Neural cell (in vitro differentiated cells): ENCODE results near the gene JUND. TPM values are rescaled to one million over a fixed set of nuclear protein-coding genes. Genes with fewer than 3 reads are reported as not detected.

Experiments used
- H2AFZ ChIP-seq: fragments of 200-600, 300-800 bp; sonication (generic), shearing (Covaris generic); 2 replicates; pipeline ENCODE4 v1.6.0; 2014; ENCODE audit warnings: low read depth, mild to moderate bottlenecking, antibody characterized with exemption, low read length, moderate library complexity
- H3F3A ChIP-seq: fragments of 200-600 bp; shearing (Covaris generic); 2 replicates; pipeline ENCODE4 v1.6.1; 2016; ENCODE audit warnings: mild to moderate bottlenecking, moderate library complexity, mixed read lengths, antibody characterized with exemption, low read length; ENCODE audit not compliant: insufficient read depth, poor library complexity, severe bottlenecking
- H3K27ac ChIP-seq: fragments of 200-600, 300-800 bp; sonication (generic), shearing (Covaris generic); 2 replicates; pipeline ENCODE4 v1.5.1; 2014; ENCODE audit warnings: mild to moderate bottlenecking, low read length, moderate library complexity
- H3K27me3 ChIP-seq: fragments of 300-800, 200-600 bp; sonication (generic), shearing (Covaris generic); 2 replicates; pipeline ENCODE4 v1.6.0; 2014; ENCODE audit warnings: mild to moderate bottlenecking, low read depth, low read length, moderate library complexity; ENCODE audit not compliant: insufficient read depth
- H3K36me3 ChIP-seq: fragments of 300-800, 200-600 bp; sonication (generic), shearing (Covaris generic); 2 replicates; pipeline ENCODE4 v1.5.1; 2014; ENCODE audit warnings: mild to moderate bottlenecking, antibody characterized with exemption, low read length, moderate library complexity; ENCODE audit not compliant: insufficient read depth
- H3K4me2 ChIP-seq: fragments of 300-800, 200-600 bp; sonication (generic), shearing (Covaris generic); 2 replicates; pipeline ENCODE4 v1.6.0; 2014; ENCODE audit warnings: mild to moderate bottlenecking, low read length
- H3K4me3 ChIP-seq: fragments of 300-800, 200-600 bp; sonication (generic), shearing (Covaris generic); 2 replicates; pipeline ENCODE4 v1.5.1; 2014; ENCODE audit warnings: mild to moderate bottlenecking, low read length, moderate library complexity
- H3K79me2 ChIP-seq: fragments of 200-600 bp; shearing (Covaris generic); replicated peaks from 2 replicates; pipeline ENCODE4 v1.6.0; 2014; ENCODE audit warnings: mild to moderate bottlenecking, low read length, moderate library complexity; ENCODE audit not compliant: insufficient read depth
- H3K9ac ChIP-seq: fragments of 300-800, 200-600 bp; sonication (generic), shearing (Covaris generic); 2 replicates; pipeline ENCODE4 v1.6.1; 2016; ENCODE audit warnings: mild to moderate bottlenecking, low read length, mixed read lengths
- H3K9me2 ChIP-seq: fragments of 200-600 bp; shearing (Covaris generic); 2 replicates; pipeline ENCODE4 v1.6.1; 2016; ENCODE audit warnings: mild to moderate bottlenecking, low read length, mixed read lengths; ENCODE audit not compliant: insufficient read depth
- H3K9me3 ChIP-seq: fragments of 200-600, 300-800 bp; sonication (generic), shearing (Covaris generic); 2 replicates; pipeline ENCODE4 v1.6.1; 2016; ENCODE audit warnings: mild to moderate bottlenecking, mixed run types, low read length, moderate library complexity, mixed read lengths
- H4K20me1 ChIP-seq: fragments of 200-600 bp; shearing (Covaris generic); 2 replicates; pipeline ENCODE4 v1.6.1; 2016; ENCODE audit warnings: mild to moderate bottlenecking, mixed run types; ENCODE audit not compliant: insufficient read depth
- EP300 ChIP-seq: fragments of 450-650 bp; conservative IDR thresholded peaks from 2 replicates; pipeline ENCODE4 v1.6.1; 2014; ENCODE audit warnings: antibody characterized with exemption, mild to moderate bottlenecking, moderate library complexity; ENCODE audit not compliant: poor library complexity, severe bottlenecking
- EZH2 ChIP-seq: fragments of 200-600, 300-800 bp; shearing (Covaris generic), sonication (generic); IDR thresholded peaks from 2 replicates; pipeline ENCODE4 v1.6.1; 2014; ENCODE audit warnings: antibody characterized with exemption, low read length, borderline replicate concordance, mild to moderate bottlenecking; ENCODE audit not compliant: insufficient read depth, poor library complexity, severe bottlenecking
- MXI1 ChIP-seq: fragments of 450-650 bp; conservative IDR thresholded peaks from 2 replicates; pipeline ENCODE4 v1.6.1; 2014; ENCODE audit warnings: antibody characterized with exemption, mild to moderate bottlenecking; ENCODE audit not compliant: poor library complexity, severe bottlenecking
- POLR2AphosphoS5 ChIP-seq: IDR thresholded peaks from 2 replicates; pipeline ENCODE4 v1.6.1; 2012
- RAD21 ChIP-seq: fragments of 450-650 bp; conservative IDR thresholded peaks from 2 replicates; pipeline ENCODE4 v1.6.1; 2014; ENCODE audit warnings: antibody characterized with exemption, mild to moderate bottlenecking, moderate library complexity
- SMC3 ChIP-seq: fragments of 450-650 bp; conservative IDR thresholded peaks from 2 replicates; pipeline ENCODE4 v1.6.1; 2014; ENCODE audit warnings: antibody characterized with exemption, mild to moderate bottlenecking, moderate library complexity; ENCODE audit not compliant: poor library complexity
- TAF1 ChIP-seq: IDR thresholded peaks from 2 replicates; pipeline ENCODE4 v1.6.1; 2012; ENCODE audit warnings: low read depth
- polyA plus RNA-seq: library from polyadenylated mRNA; depleted of rRNA; stranded (reverse); fragments of >200 nt; gene quantifications from 2 replicates; pipeline ENCODE4 v1.2.3, GENCODE V29; 2014
- TF ChIP-seq, protein P1 (sequence below): fragments of 450-650 bp; IDR thresholded peaks from 2 replicates; pipeline ENCODE4 v1.5.1; 2014; ENCODE audit warnings: antibody characterized with exemption, mild to moderate bottlenecking, moderate library complexity; ENCODE audit not compliant: poor library complexity, severe bottlenecking
- TF ChIP-seq, protein P2 (sequence below): IDR thresholded peaks from 2 replicates; pipeline ENCODE4 v1.6.1; 2012; ENCODE audit warnings: borderline replicate concordance

JUND gene
- polyA plus RNA-seq, 1 donor from 2014 or later: 94.9 TPM

DNA sequence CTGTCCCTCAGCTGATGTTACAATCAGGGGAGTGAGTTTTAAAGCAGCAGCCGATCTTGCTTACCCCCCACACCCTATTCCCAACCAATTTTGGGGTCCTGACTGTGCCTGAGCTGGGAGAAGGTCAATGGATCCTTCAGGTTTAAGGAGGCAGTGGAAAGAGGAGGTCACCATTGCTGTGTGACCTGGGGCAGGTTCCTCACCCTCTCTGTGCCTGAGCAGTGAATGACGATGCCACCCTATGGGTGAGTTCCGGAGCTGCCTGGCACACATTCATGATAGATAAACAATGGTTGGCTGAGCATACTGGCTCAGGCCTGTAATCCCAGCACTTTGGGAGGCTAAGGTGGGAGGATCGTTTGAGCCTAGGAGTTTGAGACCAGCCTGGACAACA, 20.3 kb upstream of the JUND start:
- Histone ChIP-seq H3K9ac (no peak overlapping the region), H4K20me1 (no peaks in the 10 kb centered on the region), H3K4me2 (no peak overlapping the region), H3K79me2 (no peaks in the 10 kb centered on the region), H3K27me3 (no peaks in the 10 kb centered on the region), H2AFZ (no peak overlapping the region), H3K9me2 (no peaks in the 10 kb centered on the region), H3F3A (no peaks in the 10 kb centered on the region), H3K36me3 (no peaks in the 10 kb centered on the region), H3K27ac (no peak overlapping the region), H3K4me3 (no peak overlapping the region), H3K9me3 (no peaks in the 10 kb centered on the region)
- TF ChIP-seq, protein P1, sequence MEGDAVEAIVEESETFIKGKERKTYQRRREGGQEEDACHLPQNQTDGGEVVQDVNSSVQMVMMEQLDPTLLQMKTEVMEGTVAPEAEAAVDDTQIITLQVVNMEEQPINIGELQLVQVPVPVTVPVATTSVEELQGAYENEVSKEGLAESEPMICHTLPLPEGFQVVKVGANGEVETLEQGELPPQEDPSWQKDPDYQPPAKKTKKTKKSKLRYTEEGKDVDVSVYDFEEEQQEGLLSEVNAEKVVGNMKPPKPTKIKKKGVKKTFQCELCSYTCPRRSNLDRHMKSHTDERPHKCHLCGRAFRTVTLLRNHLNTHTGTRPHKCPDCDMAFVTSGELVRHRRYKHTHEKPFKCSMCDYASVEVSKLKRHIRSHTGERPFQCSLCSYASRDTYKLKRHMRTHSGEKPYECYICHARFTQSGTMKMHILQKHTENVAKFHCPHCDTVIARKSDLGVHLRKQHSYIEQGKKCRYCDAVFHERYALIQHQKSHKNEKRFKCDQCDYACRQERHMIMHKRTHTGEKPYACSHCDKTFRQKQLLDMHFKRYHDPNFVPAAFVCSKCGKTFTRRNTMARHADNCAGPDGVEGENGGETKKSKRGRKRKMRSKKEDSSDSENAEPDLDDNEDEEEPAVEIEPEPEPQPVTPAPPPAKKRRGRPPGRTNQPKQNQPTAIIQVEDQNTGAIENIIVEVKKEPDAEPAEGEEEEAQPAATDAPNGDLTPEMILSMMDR: no peak
- TF ChIP-seq MXI1 (no peak), TAF1 (no peak), EP300 (no peak), SMC3 (no peak), EZH2 (no peak), RAD21 (no peak), POLR2AphosphoS5 (no peak)
- TF ChIP-seq, protein P2, sequence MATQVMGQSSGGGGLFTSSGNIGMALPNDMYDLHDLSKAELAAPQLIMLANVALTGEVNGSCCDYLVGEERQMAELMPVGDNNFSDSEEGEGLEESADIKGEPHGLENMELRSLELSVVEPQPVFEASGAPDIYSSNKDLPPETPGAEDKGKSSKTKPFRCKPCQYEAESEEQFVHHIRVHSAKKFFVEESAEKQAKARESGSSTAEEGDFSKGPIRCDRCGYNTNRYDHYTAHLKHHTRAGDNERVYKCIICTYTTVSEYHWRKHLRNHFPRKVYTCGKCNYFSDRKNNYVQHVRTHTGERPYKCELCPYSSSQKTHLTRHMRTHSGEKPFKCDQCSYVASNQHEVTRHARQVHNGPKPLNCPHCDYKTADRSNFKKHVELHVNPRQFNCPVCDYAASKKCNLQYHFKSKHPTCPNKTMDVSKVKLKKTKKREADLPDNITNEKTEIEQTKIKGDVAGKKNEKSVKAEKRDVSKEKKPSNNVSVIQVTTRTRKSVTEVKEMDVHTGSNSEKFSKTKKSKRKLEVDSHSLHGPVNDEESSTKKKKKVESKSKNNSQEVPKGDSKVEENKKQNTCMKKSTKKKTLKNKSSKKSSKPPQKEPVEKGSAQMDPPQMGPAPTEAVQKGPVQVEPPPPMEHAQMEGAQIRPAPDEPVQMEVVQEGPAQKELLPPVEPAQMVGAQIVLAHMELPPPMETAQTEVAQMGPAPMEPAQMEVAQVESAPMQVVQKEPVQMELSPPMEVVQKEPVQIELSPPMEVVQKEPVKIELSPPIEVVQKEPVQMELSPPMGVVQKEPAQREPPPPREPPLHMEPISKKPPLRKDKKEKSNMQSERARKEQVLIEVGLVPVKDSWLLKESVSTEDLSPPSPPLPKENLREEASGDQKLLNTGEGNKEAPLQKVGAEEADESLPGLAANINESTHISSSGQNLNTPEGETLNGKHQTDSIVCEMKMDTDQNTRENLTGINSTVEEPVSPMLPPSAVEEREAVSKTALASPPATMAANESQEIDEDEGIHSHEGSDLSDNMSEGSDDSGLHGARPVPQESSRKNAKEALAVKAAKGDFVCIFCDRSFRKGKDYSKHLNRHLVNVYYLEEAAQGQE: no peak

DNA sequence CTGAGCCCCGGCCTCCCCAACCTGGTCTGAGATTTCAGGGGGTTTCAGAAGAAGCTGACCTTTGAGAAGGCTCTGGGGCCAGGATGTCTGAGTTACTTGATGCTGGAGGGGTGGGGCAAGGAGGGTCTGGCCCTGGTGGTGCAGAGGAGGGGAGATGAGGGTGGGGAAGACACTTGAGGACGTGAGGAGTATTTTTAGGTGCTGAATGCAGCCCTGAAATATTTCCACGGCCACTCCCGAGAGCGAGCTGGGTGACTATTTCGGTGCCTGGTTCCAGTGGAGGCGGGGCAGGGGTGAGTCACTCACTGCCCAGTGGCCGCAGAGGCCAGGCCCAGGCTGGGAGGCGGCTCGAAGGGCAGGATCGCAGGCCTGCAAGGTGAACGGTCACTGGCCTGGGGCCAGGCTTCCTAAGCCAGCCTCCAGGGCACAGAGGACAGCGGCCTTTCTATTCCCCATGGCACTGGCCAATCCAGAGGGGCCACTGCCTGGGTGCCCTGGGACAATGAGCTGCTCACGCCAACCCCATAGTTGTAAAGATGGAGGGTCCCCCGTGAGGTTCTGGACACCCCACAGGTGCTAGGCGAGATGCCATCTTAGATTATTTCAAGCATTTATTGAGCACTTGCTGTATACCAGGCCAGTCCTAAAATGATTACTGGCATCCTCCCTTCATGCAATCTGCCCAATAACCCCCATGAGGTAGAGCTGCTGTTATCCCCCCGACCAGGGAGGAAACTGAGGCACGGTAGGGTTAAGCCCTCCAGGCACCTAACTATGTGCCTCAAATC, 19.7 kb upstream of the JUND start:
- Histone ChIP-seq H2AFZ (no peak overlapping the region), H3K9me2 (no peaks in the 10 kb centered on the region), H3K79me2 (no peaks in the 10 kb centered on the region), H3K9ac (no peak overlapping the region), H3K9me3 (no peaks in the 10 kb centered on the region), H3K27ac (no peak overlapping the region), H4K20me1 (no peaks in the 10 kb centered on the region), H3F3A (no peaks in the 10 kb centered on the region), H3K4me2 (no peak overlapping the region), H3K36me3 (no peaks in the 10 kb centered on the region), H3K27me3 (no peaks in the 10 kb centered on the region), H3K4me3 (no peak overlapping the region)
- TF ChIP-seq, protein P1: no peak
- no peak for TF ChIP-seq EP300
- TF ChIP-seq, protein P2: no peak
- TF ChIP-seq MXI1: no peak
- no peak for TF ChIP-seq SMC3
- no peak for TF ChIP-seq POLR2AphosphoS5
- TF ChIP-seq TAF1: no peak
